ENCODE data around the gene SKP1. TPM values are rescaled to one million over a fixed set of nuclear protein-coding genes. Genes with fewer than 3 reads are reported as not detected.

The SKP1 gene
- total and polyA plus RNA-seq, 10 of the 15 experiments (the other 5 are each of a cell fraction or from before 2014, with no cell fraction given) = 100 to 1,686 (median 519) TPM

GRCh38 chr5:134153241-134153640, 23.5 kb downstream of the SKP1 start:
- no peak overlapping the region for H2AFZ ChIP-seq (ENCODE audit: control insufficient read depth, low read depth, low read length)
- no peak overlapping the region for H3K4me3 ChIP-seq
- ATAC-seq (no peak), DNase-seq (ENCODE audit: low read depth, low spot score) (no peak), FAIRE-seq (no peak)
- no peaks in the 10 kb centered on the region for H4K20me1 ChIP-seq (ENCODE audit: control insufficient read depth, insufficient read depth)
- 94% methylated on average over 3 of the region's 3 CpGs for WGBS (ENCODE audit: insufficient coverage, insufficient replicate concordance, low lambda C conversion rate, missing lambda C conversion rate)
- H3K36me3 ChIP-seq (ENCODE audit: control insufficient read depth in 2 of 2, insufficient read depth in 2 of 2, low read length in 1 of 2) = peaks cover 8 to 33% of the 10 kb centered on the region in 2 experiments
- no peaks in the 10 kb centered on the region for H3K79me2 ChIP-seq (ENCODE audit: control insufficient read depth, insufficient read depth, low read length)
- RAD21 ChIA-PET (ENCODE audit: unreplicated experiment) = interaction anchor here (0.7 to 1.4 kb wide), 4 partner anchors 14 to 127 kb away, joined by 3 to 4 read pairs (median 4); no protein-coding TSS in a partner anchor
- H3K4me1 ChIP-seq (ENCODE audit: control insufficient read depth, insufficient read depth, low read length) = no peaks in the 10 kb centered on the region
- intact Hi-C loops (cut with micrococcal nuclease; ENCODE audit: unreplicated experiment) = no loop called here
- H3K9me3 ChIP-seq (replicated peaks; ENCODE audit: control insufficient read depth, insufficient read depth, low read length) = no peaks in the 10 kb centered on the region
- CTCF ChIA-PET = interaction anchor here (0.7 to 24.1 kb wide), 9 partner anchors 8 to 173 kb away, joined by 3 to 792 read pairs (median 5); no protein-coding TSS in a partner anchor
- H3K27me3 ChIP-seq (replicated peaks in 1 of 2; ENCODE audit: control insufficient read depth in 2 of 2, insufficient read depth in 2 of 2, low read length in 1 of 2) = no peaks in the 10 kb centered on the region
- POLR2A ChIA-PET = interaction anchor here (1.5 kb wide), 1 partner anchor 119 kb away, joined by 3 read pairs; no protein-coding TSS in a partner anchor
- SMC1A ChIA-PET (ENCODE audit: uncharacterized antibody, unreplicated experiment) = interaction anchor here (1.0 to 21.6 kb wide), 7 partner anchors 10 to 114 kb away, joined by 3 to 441 read pairs (median 5); no protein-coding TSS in a partner anchor
- in situ Hi-C loops (cut with MboI) = no loop called here
- H3K4me2 ChIP-seq (ENCODE audit: control insufficient read depth, insufficient read depth) = no peak overlapping the region
- no TSS peak for BruUV-seq (replicated peaks)
- no peak for TF ChIP-seq HDAC2 (IDR thresholded peaks at IDR 0.05)
- no peak for TF ChIP-seq POLR2AphosphoS2 (IDR thresholded peaks at IDR 0.05; ENCODE audit: low read depth, low read length)
- TF ChIP-seq ATF7 (IDR thresholded peaks at IDR 0.05; ENCODE audit: low read depth) = no peak
- TF ChIP-seq SMAD1 (IDR thresholded peaks at IDR 0.05; ENCODE audit: low read depth, partially characterized antibody) = no peak
- no peak for TF ChIP-seq POU2F2 (IDR thresholded peaks at IDR 0.05; ENCODE audit: borderline replicate concordance, low read depth, low read length)
- TF ChIP-seq SUZ12 (IDR thresholded peaks at IDR 0.05; ENCODE audit: unreplicated experiment) = no peak
- TF ChIP-seq MTA3 (IDR thresholded peaks at IDR 0.05; ENCODE audit: borderline replicate concordance, low read length) = no peak
- no peak for TF ChIP-seq HSF1 (IDR thresholded peaks at IDR 0.05; ENCODE audit: low read depth, low read length)
- TF ChIP-seq SREBF2 (IDR thresholded peaks at IDR 0.05; ENCODE audit: low read length) = no peak
- no peak for TF ChIP-seq USF2 (IDR thresholded peaks at IDR 0.05; ENCODE audit: borderline replicate concordance, low read depth, low read length)
- TF ChIP-seq GABPA (IDR thresholded peaks at IDR 0.05; ENCODE audit: low read depth) = no peak
- no peak for TF ChIP-seq TAF1 (IDR thresholded peaks at IDR 0.05; ENCODE audit: borderline replicate concordance, low read depth, low read length)
- no peak for TF ChIP-seq SP1 (IDR thresholded peaks at IDR 0.05; ENCODE audit: low read depth, low read length)
- TF ChIP-seq NR2F1 (conservative IDR thresholded peaks at IDR 0.05) = no peak
- TF ChIP-seq KAT2A (conservative IDR thresholded peaks at IDR 0.05; ENCODE audit: control insufficient read depth, low read depth, low read length) = no peak
- no peak for TF ChIP-seq CEBPZ (IDR thresholded peaks at IDR 0.05; ENCODE audit: low read depth, low read length)
- no peak overlapping the region for H3K9ac ChIP-seq (ENCODE audit: control insufficient read depth, insufficient read depth, low read length)
- no peak overlapping the region for H3K27ac ChIP-seq (ENCODE audit: control insufficient read depth, insufficient read depth)

Data from GM12878 (cell line).